ENCODE results near the gene LRRFIP1.

- TF ChIP-seq POLR2A (IDR thresholded peaks at IDR 0.05): no peak
- TF ChIP-seq, protein P1, sequence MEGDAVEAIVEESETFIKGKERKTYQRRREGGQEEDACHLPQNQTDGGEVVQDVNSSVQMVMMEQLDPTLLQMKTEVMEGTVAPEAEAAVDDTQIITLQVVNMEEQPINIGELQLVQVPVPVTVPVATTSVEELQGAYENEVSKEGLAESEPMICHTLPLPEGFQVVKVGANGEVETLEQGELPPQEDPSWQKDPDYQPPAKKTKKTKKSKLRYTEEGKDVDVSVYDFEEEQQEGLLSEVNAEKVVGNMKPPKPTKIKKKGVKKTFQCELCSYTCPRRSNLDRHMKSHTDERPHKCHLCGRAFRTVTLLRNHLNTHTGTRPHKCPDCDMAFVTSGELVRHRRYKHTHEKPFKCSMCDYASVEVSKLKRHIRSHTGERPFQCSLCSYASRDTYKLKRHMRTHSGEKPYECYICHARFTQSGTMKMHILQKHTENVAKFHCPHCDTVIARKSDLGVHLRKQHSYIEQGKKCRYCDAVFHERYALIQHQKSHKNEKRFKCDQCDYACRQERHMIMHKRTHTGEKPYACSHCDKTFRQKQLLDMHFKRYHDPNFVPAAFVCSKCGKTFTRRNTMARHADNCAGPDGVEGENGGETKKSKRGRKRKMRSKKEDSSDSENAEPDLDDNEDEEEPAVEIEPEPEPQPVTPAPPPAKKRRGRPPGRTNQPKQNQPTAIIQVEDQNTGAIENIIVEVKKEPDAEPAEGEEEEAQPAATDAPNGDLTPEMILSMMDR (IDR thresholded peaks at IDR 0.05): no peak
Observed at GRCh38 chr2:237648016-237648381, 20.6 kb downstream of the LRRFIP1 start.
